GM12878 (cell line): Measurements from ENCODE around the gene ZSCAN26.

Experiments
- SIN3A ChIP-seq: IDR thresholded peaks from 2 replicates; pipeline ENCODE4 v1.6.1; 2012; ENCODE audit warnings: low read depth, low read length, improper control_type of control experiment
- ZZZ3 ChIP-seq: IDR thresholded peaks from 2 replicates; pipeline ENCODE4 v1.6.1; 2011; ENCODE audit warnings: low read depth; ENCODE audit not compliant: control insufficient read depth, insufficient read length
- TF ChIP-seq, protein P1 (sequence below), 3 experiments: IDR thresholded peaks in 2 of 3; conservative IDR thresholded peaks in 1 of 3; 2 replicates each; pipeline ENCODE4 v1.5.1; 2011; ENCODE audit warnings: low read depth in 3 of 3, low read length in 3 of 3, mild to moderate bottlenecking in 3 of 3, control low read depth in 2 of 3, moderate library complexity in 2 of 3, inconsistent platforms in 1 of 3, mixed read lengths in 1 of 3; ENCODE audit not compliant: control insufficient read depth in 2 of 3, insufficient read depth in 1 of 3; ENCODE audit errors: extremely low read depth in 1 of 3

DNA sequence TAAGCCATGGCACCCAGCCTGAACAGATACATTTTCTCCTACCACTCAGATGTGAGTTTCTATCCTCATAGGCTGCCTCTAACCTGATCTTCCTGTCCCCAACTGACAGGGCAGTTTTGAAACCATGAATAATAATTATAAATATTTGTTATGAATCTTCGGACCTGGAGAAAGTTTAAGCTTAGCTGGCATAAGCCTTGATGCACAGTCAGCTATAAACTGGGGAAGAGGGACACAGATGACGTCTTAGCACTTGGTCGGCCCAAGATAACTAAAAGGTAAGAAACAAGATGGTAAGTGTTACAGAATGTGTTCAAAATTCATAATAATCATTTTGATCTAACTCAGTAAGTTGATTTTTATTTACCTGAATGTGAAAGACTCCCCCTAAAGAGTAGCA, 23.0 kb upstream of the ZSCAN26 start:
- TF ChIP-seq ZZZ3 (no peak), SIN3A (no peak)
- TF ChIP-seq, protein P1, sequence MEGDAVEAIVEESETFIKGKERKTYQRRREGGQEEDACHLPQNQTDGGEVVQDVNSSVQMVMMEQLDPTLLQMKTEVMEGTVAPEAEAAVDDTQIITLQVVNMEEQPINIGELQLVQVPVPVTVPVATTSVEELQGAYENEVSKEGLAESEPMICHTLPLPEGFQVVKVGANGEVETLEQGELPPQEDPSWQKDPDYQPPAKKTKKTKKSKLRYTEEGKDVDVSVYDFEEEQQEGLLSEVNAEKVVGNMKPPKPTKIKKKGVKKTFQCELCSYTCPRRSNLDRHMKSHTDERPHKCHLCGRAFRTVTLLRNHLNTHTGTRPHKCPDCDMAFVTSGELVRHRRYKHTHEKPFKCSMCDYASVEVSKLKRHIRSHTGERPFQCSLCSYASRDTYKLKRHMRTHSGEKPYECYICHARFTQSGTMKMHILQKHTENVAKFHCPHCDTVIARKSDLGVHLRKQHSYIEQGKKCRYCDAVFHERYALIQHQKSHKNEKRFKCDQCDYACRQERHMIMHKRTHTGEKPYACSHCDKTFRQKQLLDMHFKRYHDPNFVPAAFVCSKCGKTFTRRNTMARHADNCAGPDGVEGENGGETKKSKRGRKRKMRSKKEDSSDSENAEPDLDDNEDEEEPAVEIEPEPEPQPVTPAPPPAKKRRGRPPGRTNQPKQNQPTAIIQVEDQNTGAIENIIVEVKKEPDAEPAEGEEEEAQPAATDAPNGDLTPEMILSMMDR (IDR thresholded peaks at IDR 0.05 in 2 of 3, conservative IDR thresholded peaks at IDR 0.05 in 1 of 3; ENCODE audit: control insufficient read depth in 2 of 3, extremely low read depth in 1 of 3, insufficient read depth in 1 of 3, low read depth in 3 of 3, low read length in 3 of 3) = no peak
